Adrenal gland (tissue), 5 donors: Measurements from ENCODE around the gene ZNF281.
"Not testable (repeated sequence)": the region's sequence is repeated elsewhere in the genome, so short reads cannot be mapped to it uniquely, and the experiment has no call there.

ENCODE experiments used
- CTCF ChIP-seq, 6 experiments: fragments of 450-650 bp in 4 of 6; fragments of 200-600 bp in 2 of 6; sonication (generic) in 1 of 6; IDR thresholded peaks; 1 replicate in 5 of 6; 2 replicates in 1 of 6; pipeline versions ENCODE4 v1.5.1 to v1.8.0; 2016 to 2021; ENCODE audit warnings: antibody characterized with exemption in 6 of 6, mild to moderate bottlenecking in 2 of 6, moderate library complexity in 1 of 6
- POLR2A ChIP-seq, 2 donors: fragments of 450-650 bp; IDR thresholded peaks; one replicate each; pipeline ENCODE4 v1.6.1; 2017; ENCODE audit warnings: antibody characterized with exemption in 2 of 2, mild to moderate bottlenecking in 2 of 2, moderate library complexity in 1 of 2
- donor health status: DM: no; HTN: no; CAD: no.

DNA sequence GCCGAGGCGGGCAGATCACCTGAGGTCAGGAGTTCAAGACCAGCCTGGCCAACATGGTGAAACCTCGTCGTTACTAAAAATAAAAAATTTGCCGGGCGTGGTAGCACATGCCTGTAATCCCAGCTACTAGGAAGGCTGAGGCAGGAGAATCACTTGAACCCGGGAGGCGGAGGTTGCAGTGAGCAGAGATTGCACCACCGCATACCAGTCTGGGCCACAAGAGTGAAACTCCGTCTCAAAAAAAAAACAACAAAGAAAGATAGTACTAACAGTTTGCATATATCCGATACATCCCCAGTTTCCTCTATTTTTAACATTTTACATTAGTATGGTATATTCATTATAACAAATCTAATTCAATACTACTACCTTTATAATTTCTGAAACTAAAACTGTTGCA lies 3.9 kb upstream of the ZNF281 start:
- not testable (repeated sequence) for TF ChIP-seq CTCF, POLR2A (IDR thresholded peaks at IDR 0.05)
